Ascending aorta (tissue), 2 donors: ENCODE measurements around the gene GGCX. TPM values are rescaled to one million over a fixed set of nuclear protein-coding genes. Genes with fewer than 3 reads are reported as not detected.

ENCODE experiments used
- DNase-seq, 2 donors: peaks; one replicate each; pipeline ENCODE4 v3.0.0-alpha.2; 2019; ENCODE audit warnings: low spot score in 2 of 2
- H3K27ac ChIP-seq, 2 donors: fragments of 200-600 bp; sonication (generic); one replicate each; pipeline ENCODE4 v1.5.1; 2016 to 2017; ENCODE audit warnings: mild to moderate bottlenecking in 1 of 2
- H3K27me3 ChIP-seq: fragments of 200-600 bp; sonication (generic); one replicate; pipeline ENCODE4 v1.5.1; 2017
- H3K36me3 ChIP-seq, 2 donors: fragments of 200-600 bp; sonication (generic); one replicate each; pipeline ENCODE4 v1.5.1; 2016
- H3K4me1 ChIP-seq, 2 donors: fragments of 200-600 bp; sonication (generic); one replicate each; pipeline ENCODE4 v1.5.1; 2016 to 2017; ENCODE audit warnings: mild to moderate bottlenecking in 1 of 2
- H3K4me3 ChIP-seq, 2 donors: fragments of 200-600 bp; sonication (generic); one replicate each; pipeline ENCODE4 v1.5.1; 2016 to 2017; ENCODE audit warnings: mild to moderate bottlenecking in 1 of 2
- H3K9me3 ChIP-seq, 2 donors: fragments of 200-600 bp; sonication (generic); one replicate each; pipeline ENCODE4 v1.5.1; 2016
- intact Hi-C: fragments of 100-400 bp; cut with DNase I; formaldehyde crosslinking; loops from one replicate; pipeline ENCODE4 v1.15.1; 2023
- total RNA-seq: library from RNA; depleted of rRNA; stranded (reverse); fragments of >200 nt; gene quantifications from one replicate; pipeline ENCODE4 v1.1.0, GENCODE V29; 2016
- TF ChIP-seq, protein P1 (sequence below), 3 experiments: fragments of 200-600 bp in 2 of 3; fragments of 450-650 bp in 1 of 3; sonication (generic) in 2 of 3; IDR thresholded peaks; one replicate each; pipeline ENCODE4 v1.5.1; 2016 to 2019; ENCODE audit warnings: antibody characterized with exemption in 3 of 3, mild to moderate bottlenecking in 1 of 3, moderate library complexity in 1 of 3

The GGCX gene
- total RNA-seq, 1 donor from 2014 or later = 31.9 TPM

DNA sequence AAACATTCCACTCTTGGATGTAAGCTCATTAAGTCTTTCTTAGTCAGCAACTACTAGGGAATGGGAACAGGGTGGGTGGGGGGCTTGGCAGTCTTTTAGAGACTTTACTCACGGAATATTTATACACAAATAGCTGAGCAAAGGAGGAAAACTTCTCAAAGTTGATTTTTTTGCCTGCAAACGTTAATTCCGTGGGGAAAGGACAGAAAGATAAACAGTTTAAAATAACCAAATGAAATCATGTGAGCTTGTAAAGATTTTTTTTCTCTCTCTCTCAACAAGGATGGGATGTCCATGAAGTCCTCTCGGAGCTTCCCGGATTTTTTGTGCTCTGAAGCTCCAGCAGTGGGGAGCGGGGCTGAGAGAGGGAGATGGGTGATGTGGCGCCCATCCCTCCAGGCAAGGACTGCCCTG is 54.5 kb downstream of the GGCX start:
- peaks cover 0 to 10% of the 10 kb centered on the region in 2 donors for H3K4me1 ChIP-seq
- no peaks in the 10 kb centered on the region for H3K9me3 ChIP-seq
- H3K4me3 ChIP-seq = no peak overlapping the region
- TF ChIP-seq, protein P1, sequence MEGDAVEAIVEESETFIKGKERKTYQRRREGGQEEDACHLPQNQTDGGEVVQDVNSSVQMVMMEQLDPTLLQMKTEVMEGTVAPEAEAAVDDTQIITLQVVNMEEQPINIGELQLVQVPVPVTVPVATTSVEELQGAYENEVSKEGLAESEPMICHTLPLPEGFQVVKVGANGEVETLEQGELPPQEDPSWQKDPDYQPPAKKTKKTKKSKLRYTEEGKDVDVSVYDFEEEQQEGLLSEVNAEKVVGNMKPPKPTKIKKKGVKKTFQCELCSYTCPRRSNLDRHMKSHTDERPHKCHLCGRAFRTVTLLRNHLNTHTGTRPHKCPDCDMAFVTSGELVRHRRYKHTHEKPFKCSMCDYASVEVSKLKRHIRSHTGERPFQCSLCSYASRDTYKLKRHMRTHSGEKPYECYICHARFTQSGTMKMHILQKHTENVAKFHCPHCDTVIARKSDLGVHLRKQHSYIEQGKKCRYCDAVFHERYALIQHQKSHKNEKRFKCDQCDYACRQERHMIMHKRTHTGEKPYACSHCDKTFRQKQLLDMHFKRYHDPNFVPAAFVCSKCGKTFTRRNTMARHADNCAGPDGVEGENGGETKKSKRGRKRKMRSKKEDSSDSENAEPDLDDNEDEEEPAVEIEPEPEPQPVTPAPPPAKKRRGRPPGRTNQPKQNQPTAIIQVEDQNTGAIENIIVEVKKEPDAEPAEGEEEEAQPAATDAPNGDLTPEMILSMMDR (IDR thresholded peaks at IDR 0.05) = no peak
- H3K36me3 ChIP-seq = no peaks in the 10 kb centered on the region
- H3K27me3 ChIP-seq = no peaks in the 10 kb centered on the region
- intact Hi-C loops = no loop called here
- no peak for DNase-seq
- peak overlapping the region in 1 of 2 donors; percentile 13 for H3K27ac ChIP-seq

DNA sequence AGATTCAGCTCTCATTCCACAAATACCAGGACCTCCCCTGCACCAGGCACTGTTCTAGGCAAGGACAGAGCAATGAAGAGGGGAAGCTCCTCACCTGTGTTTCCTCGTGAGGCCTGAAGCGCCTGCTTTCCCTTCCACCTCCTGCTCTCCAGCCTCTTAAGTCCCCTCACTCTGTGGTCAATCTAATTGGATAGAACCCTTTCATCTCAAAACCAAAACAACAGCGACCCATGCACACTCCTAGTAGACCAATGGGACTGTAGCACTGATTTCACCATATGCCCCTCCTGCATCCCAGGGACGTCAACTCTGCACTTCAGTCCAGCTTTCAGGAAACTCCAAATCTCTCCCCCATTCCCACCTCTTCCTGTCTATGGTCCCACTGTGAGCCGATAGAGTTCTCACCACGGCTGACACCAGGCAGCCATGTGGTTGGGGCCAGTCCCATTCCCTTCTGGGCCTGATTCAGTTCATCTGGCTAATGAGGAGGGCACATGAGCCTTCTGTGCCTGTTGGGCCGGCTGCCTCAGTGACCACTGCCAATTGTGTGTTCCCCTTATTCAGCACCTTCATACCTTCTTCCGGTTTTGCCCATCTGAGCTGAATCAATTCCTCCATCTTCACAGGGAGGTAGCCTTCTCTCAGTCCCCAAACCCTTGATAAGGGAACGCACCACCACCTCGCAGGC is 55.6 kb downstream of the GGCX start:
- Histone ChIP-seq H3K27ac (peak overlapping the region; percentile 26 to 39), H3K4me1 (peaks cover 0 to 10% of the 10 kb centered on the region in 2 donors), H3K36me3 (no peaks in the 10 kb centered on the region), H3K9me3 (no peaks in the 10 kb centered on the region), H3K27me3 (no peaks in the 10 kb centered on the region), H3K4me3 (no peak overlapping the region)
- intact Hi-C loops = loop anchor here (2.0 kb wide), 1 partner anchor 29 kb away; no protein-coding TSS in a partner anchor
- DNase-seq = no peak
- TF ChIP-seq, protein P1 (IDR thresholded peaks at IDR 0.05) = no peak

DNA sequence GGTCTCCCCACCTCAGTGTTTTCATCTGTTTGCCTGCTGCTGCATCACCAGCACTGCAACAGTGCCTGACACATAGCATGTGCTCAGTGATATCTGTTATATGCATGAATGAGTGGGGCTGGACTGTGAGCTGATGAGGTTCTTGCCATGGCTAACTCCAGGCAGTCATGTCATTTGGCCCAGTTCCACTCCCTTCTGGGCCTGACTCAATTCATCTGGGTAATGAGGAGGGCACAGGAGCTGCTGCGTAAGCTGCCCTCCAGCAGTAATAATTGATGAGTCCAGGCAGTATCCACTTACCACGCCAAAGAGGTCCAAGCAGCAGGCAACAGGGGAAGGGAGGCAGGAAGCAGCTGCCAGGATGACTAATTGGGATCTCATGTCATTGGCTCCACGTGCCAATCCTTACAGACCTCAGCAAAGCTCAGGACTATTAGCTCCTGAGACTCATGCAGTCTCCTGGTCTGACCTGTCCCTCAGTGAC is 56.5 kb downstream of the GGCX start:
- Histone ChIP-seq H3K4me3 (no peak overlapping the region), H3K27ac (peak overlapping the region; percentile 26 to 39), H3K36me3 (no peaks in the 10 kb centered on the region), H3K27me3 (no peaks in the 10 kb centered on the region), H3K9me3 (no peaks in the 10 kb centered on the region), H3K4me1 (peaks cover 0 to 10% of the 10 kb centered on the region in 2 donors)
- DNase-seq = peak; percentile 53 to 85
- TF ChIP-seq, protein P1 (IDR thresholded peaks at IDR 0.05) = no peak
- intact Hi-C loops = loop anchor here (2.0 kb wide), 1 partner anchor 30 kb away; no protein-coding TSS in a partner anchor

DNA sequence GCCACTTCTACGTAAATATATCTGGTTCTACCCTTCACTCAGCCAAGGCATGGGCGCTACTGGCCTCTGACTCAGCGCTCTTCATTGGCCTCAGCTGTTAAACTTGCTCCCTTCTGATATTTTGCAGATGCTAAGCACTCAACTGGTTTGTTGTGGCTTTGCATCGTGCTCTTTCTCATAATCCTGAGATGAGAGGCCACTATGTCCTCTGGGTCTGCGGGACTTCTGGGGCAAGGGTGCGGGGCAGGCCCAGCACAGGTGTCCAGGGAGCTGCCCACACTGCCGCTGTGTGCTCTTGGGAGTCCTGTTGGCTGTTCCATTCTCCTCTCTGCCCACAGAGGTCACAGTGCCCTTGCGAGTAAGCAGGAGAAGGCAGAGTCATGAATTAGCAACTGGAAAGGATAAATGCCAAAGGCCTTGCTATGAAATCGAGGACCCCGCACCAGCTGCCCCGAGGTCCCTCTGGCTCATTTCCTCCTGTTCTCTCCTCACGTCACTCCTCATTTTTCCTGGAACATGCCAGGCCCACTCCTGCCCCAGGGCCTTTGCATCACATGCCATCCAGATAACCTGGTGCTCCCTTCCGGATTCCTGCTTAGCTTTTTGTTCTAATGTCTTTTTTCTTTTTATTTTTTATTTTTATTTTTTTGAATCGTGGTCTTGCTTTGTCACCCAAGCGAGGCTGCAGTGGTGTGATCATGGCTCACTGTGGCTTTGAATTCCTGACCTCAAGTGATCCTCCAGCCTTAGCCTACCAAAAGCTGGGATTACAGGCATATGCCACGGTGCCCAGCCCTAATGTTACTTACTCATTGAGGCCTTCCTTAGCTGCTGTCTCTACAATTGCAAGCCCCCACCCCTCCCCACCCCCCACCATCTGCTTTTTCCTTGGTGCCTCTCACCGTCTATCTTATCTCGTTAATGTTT is 57.2 kb downstream of the GGCX start:
- DNase-seq = no peak
- Histone ChIP-seq H3K4me1 (peaks cover 0 to 13% of the 10 kb centered on the region in 2 donors), H3K36me3 (no peaks in the 10 kb centered on the region), H3K27ac (peak overlapping the region; percentile 26 to 39), H3K4me3 (no peak overlapping the region), H3K9me3 (no peaks in the 10 kb centered on the region), H3K27me3 (no peaks in the 10 kb centered on the region)
- TF ChIP-seq, protein P1 (IDR thresholded peaks at IDR 0.05) = no peak
- intact Hi-C loops = loop anchor here (2.0 kb wide), 1 partner anchor 31 kb away; no protein-coding TSS in a partner anchor

DNA sequence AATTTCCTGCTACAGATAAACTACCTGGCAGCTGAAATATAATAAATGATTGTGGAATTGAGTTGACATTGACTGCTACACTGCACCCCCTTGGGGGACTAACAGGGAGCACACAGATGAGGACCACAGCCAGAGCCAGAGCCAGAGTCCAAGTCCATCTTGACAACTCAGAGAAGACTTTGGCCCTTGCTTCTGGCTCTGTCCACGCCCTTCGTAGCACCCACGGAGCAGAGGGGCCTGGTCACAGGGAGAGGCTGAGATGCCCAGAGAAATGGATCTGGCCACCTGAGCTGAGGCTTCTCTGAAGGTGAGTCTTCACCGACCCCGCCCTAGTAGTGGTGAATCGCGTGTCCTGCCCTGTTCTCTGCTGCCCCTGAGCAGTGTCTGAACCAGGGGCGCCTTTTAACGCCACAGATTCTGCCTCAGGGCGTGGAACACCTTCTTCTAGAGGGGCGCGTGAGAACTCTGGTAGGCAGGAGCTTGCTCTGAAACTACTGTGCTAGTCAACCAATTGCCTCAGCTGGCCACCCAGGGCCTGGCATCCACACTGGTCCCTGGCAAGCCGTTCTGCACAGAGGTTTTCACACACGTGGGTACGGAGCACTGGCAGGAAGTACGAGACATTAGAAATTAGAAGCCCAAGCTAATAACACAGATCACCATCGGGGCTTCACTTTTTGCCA is 58.0 kb downstream of the GGCX start:
- intact Hi-C loops = no loop called here
- H3K27me3 ChIP-seq = no peaks in the 10 kb centered on the region
- no peaks in the 10 kb centered on the region for H3K9me3 ChIP-seq
- peaks cover 0 to 17% of the 10 kb centered on the region in 2 donors for H3K4me1 ChIP-seq
- H3K36me3 ChIP-seq = no peaks in the 10 kb centered on the region
- DNase-seq = no peak
- H3K4me3 ChIP-seq = no peak overlapping the region
- no peak overlapping the region for H3K27ac ChIP-seq
- TF ChIP-seq, protein P1 (IDR thresholded peaks at IDR 0.05) = no peak
